OCI-LY7 (cell line): ENCODE measurements around the gene MMP3. TPM values are rescaled to one million over a fixed set of nuclear protein-coding genes. Genes with fewer than 3 reads are reported as not detected.

Experiments
- BruUV-seq: library from RNA; stranded (reverse); fragments of 400-500 nt; replicated peaks from 2 replicates; lab custom pipeline; 2021; lab: Mats Ljungman, UMichigan
- CTCF ChIA-PET: fragments of 300-600 bp; sonication (Branson Sonifier 250); formaldehyde crosslinking; loops from one replicate; lab custom pipeline; 2022; ENCODE audit warnings: antibody characterized with exemption; ENCODE audit not compliant: unreplicated experiment; lab: Charles Lee
- POLR2A ChIA-PET: fragments of 300-600 bp; sonication (Branson Sonifier 250); formaldehyde crosslinking; loops from one replicate; lab custom pipeline; 2022; ENCODE audit warnings: antibody characterized with exemption; lab: Charles Lee
- DNase-seq: peaks from one replicate; pipeline ENCODE4 v3.0.0-alpha.2; 2015; ENCODE audit warnings: low spot score
- H2AFZ ChIP-seq: fragments of 200-600 bp; sonication (generic), shearing (Covaris generic); 2 replicates; pipeline ENCODE4 v1.6.1; 2014; ENCODE audit warnings: mild to moderate bottlenecking, antibody characterized with exemption, low read length, moderate library complexity
- H3K27ac ChIP-seq: fragments of 200-600 bp; sonication (generic); 2 replicates; pipeline ENCODE4 v1.5.1; 2014; ENCODE audit warnings: mixed run types, low read depth, mild to moderate bottlenecking, moderate library complexity, low read length, inconsistent platforms; ENCODE audit not compliant: poor library complexity, severe bottlenecking
- H3K36me3 ChIP-seq: fragments of 200-600 bp; sonication (generic); 2 replicates; pipeline ENCODE4 v1.6.1; 2014; ENCODE audit warnings: mild to moderate bottlenecking, antibody characterized with exemption, low read length, moderate library complexity, mixed read lengths; ENCODE audit not compliant: insufficient read depth
- H3K4me1 ChIP-seq: fragments of 200-600 bp; sonication (generic); 2 replicates; pipeline ENCODE4 v1.5.1; 2014; ENCODE audit warnings: mild to moderate bottlenecking, low read length; ENCODE audit not compliant: insufficient read depth, poor library complexity, severe bottlenecking
- H3K4me2 ChIP-seq: fragments of 200-600 bp; sonication (generic); 2 replicates; pipeline ENCODE4 v1.6.1; 2014; ENCODE audit warnings: mild to moderate bottlenecking, low read length
- H3K4me3 ChIP-seq: fragments of 200-600 bp; sonication (generic); 2 replicates; pipeline ENCODE4 v1.5.1; 2014; ENCODE audit warnings: mild to moderate bottlenecking, low read depth, low read length; ENCODE audit not compliant: poor library complexity, severe bottlenecking
- H3K79me2 ChIP-seq: fragments of 200-600 bp; sonication (generic); 2 replicates; pipeline ENCODE4 v1.6.1; 2016; ENCODE audit warnings: low read depth, mild to moderate bottlenecking, low read length, moderate library complexity, mixed read lengths; ENCODE audit not compliant: insufficient read depth
- H3K9me2 ChIP-seq: fragments of 200-600 bp; sonication (generic); 2 replicates; pipeline ENCODE4 v1.6.1; 2016; ENCODE audit warnings: mild to moderate bottlenecking, low read length, mixed read lengths; ENCODE audit not compliant: insufficient read depth
- H3K9me3 ChIP-seq: fragments of 200-600 bp; sonication (generic); 2 replicates; pipeline ENCODE4 v1.6.1; 2014; ENCODE audit warnings: mild to moderate bottlenecking, mixed run types, low read length, mixed read lengths
- H4K20me1 ChIP-seq: fragments of 200-600 bp; sonication (generic); 2 replicates; pipeline ENCODE4 v1.6.1; 2014; ENCODE audit warnings: mild to moderate bottlenecking, antibody characterized with exemption, low read length, moderate library complexity, mixed read lengths; ENCODE audit not compliant: insufficient read depth
- CTCF ChIP-seq: fragments of 200-600 bp; sonication (generic); conservative IDR thresholded peaks from 2 replicates; pipeline ENCODE4 v1.5.1; 2014; ENCODE audit warnings: mild to moderate bottlenecking, antibody characterized with exemption, low read length, moderate library complexity, mixed read lengths
- EZH2phosphoT487 ChIP-seq: fragments of 200-600 bp; sonication (generic); IDR thresholded peaks from 2 replicates; pipeline ENCODE4 v1.6.1; 2018; ENCODE audit warnings: low read depth, borderline replicate concordance, mild to moderate bottlenecking, mixed run types, antibody characterized with exemption, low read length, moderate library complexity, mixed read lengths
- intact Hi-C: fragments of 100-400 bp; cut with micrococcal nuclease; formaldehyde crosslinking; loops from one replicate; pipeline ENCODE4 v1.10.0; 2022; ENCODE audit not compliant: unreplicated experiment
- total RNA-seq, 2 experiments: library from RNA; depleted of rRNA in 1 of 2; stranded (reverse); fragments of >200 nt in 1 of 2; shearing (Covaris generic) in 1 of 2; gene quantifications; 2 replicates each; pipeline ENCODE4 v1.2.3, GENCODE V29; 2014 to 2022

Gene MMP3
- total RNA-seq, 2 experiments from 2014 or later = not detected

- intact Hi-C loops = no loop called here
- Histone ChIP-seq H3K36me3 (no peaks in the 10 kb centered on the region), H3K4me1 (no peaks in the 10 kb centered on the region), H4K20me1 (no peaks in the 10 kb centered on the region), H3K9me2 (no peaks in the 10 kb centered on the region), H2AFZ (no peak overlapping the region), H3K79me2 (no peaks in the 10 kb centered on the region), H3K4me2 (no peak overlapping the region), H3K9me3 (no peaks in the 10 kb centered on the region), H3K4me3 (no peak overlapping the region), H3K27ac (no peak overlapping the region)
- CTCF ChIA-PET = no interaction called here
- no TSS peak for BruUV-seq
- no peak for DNase-seq
- no peak for TF ChIP-seq EZH2phosphoT487
- no peak for TF ChIP-seq CTCF
- POLR2A ChIA-PET = no interaction called here
Observed at GRCh38 chr11:102883141-102883540, 39.7 kb upstream of the MMP3 start.

- TF ChIP-seq EZH2phosphoT487 = no peak
- no peak for TF ChIP-seq CTCF
- no TSS peak for BruUV-seq
- Histone ChIP-seq H2AFZ (no peak overlapping the region), H4K20me1 (no peaks in the 10 kb centered on the region), H3K36me3 (no peaks in the 10 kb centered on the region), H3K4me2 (no peak overlapping the region), H3K9me3 (no peaks in the 10 kb centered on the region), H3K9me2 (no peaks in the 10 kb centered on the region), H3K27ac (no peak overlapping the region), H3K79me2 (no peaks in the 10 kb centered on the region), H3K4me3 (no peak overlapping the region), H3K4me1 (no peaks in the 10 kb centered on the region)
- intact Hi-C loops = no loop called here
- ChIA-PET POLR2A (no interaction called here), CTCF (no interaction called here)
- DNase-seq = no peak
Observed at GRCh38 chr11:102882389-102883024, 39.1 kb upstream of the MMP3 start.

GRCh38 chr11:102879801-102880200 lies 36.4 kb upstream of the MMP3 start:
- POLR2A ChIA-PET = no interaction called here
- CTCF ChIA-PET = no interaction called here
- Histone ChIP-seq H3K4me2 (no peak overlapping the region), H3K4me3 (no peak overlapping the region), H3K36me3 (no peaks in the 10 kb centered on the region), H3K79me2 (no peaks in the 10 kb centered on the region), H3K9me2 (no peaks in the 10 kb centered on the region), H3K27ac (no peak overlapping the region), H4K20me1 (no peaks in the 10 kb centered on the region), H3K9me3 (no peaks in the 10 kb centered on the region), H3K4me1 (no peaks in the 10 kb centered on the region), H2AFZ (no peak overlapping the region)
- intact Hi-C loops = no loop called here
- no TSS peak for BruUV-seq
- DNase-seq = no peak
- TF ChIP-seq CTCF (no peak), EZH2phosphoT487 (no peak)
